K562 (cell line): Measurements from ENCODE around the gene CKM. TPM values are rescaled to one million over a fixed set of nuclear protein-coding genes. Genes with fewer than 3 reads are reported as not detected.
A peak's percentile ranks its signal among the peaks of the same experiment; 100 is the strongest.

Source experiments
- CC2D1A ChIP-seq: fragments of 450-650 bp; IDR thresholded peaks from 2 replicates; pipeline ENCODE4 v1.6.1; 2017; ENCODE audit warnings: mild to moderate bottlenecking
- DLX4 ChIP-seq: fragments of 250-450 bp; sonication (Bioruptor Pico); IDR thresholded peaks from 2 replicates; pipeline ENCODE4 v1.6.1; 2021; ENCODE audit warnings: mild to moderate bottlenecking
- FOXA3 ChIP-seq, 2 experiments: fragments of 450-650 bp in 1 of 2; sonication (generic) in 1 of 2; formaldehyde crosslinking; IDR thresholded peaks in 1 of 2; conservative IDR thresholded peaks in 1 of 2; 2 replicates each; pipeline versions ENCODE4 v1.4.0 to v1.8.0; 2020 to 2022; ENCODE audit warnings: mild to moderate bottlenecking in 2 of 2, missing genetic modification reagents in 1 of 2
- SMARCA4 ChIP-seq: fragments of 450-650 bp; IDR thresholded peaks from 2 replicates; pipeline ENCODE4 v1.6.1; 2016
- TEAD4 ChIP-seq, 2 experiments: sonication (generic) in 1 of 2; formaldehyde crosslinking in 1 of 2; IDR thresholded peaks; 2 replicates each; pipeline versions ENCODE4 v1.6.1 to v1.8.0; 2012 to 2022; ENCODE audit warnings: borderline replicate concordance in 1 of 2, inconsistent platforms in 1 of 2, low read length in 1 of 2, mild to moderate bottlenecking in 1 of 2, missing genetic modification reagents in 1 of 2
- TOE1 ChIP-seq, 2 experiments: fragments of 450-650 bp in 1 of 2; sonication (generic) in 1 of 2; formaldehyde crosslinking in 1 of 2; IDR thresholded peaks; 2 replicates each; pipeline versions ENCODE4 v1.7.1 to v1.8.0; 2016 to 2022; ENCODE audit warnings: borderline replicate concordance in 2 of 2, mild to moderate bottlenecking in 2 of 2, antibody characterized with exemption in 1 of 2, inconsistent platforms in 1 of 2, low read depth in 1 of 2, missing genetic modification reagents in 1 of 2, moderate library complexity in 1 of 2
- XRCC5 ChIP-seq: fragments of 200-400 bp; formaldehyde crosslinking; IDR thresholded peaks from 2 replicates; pipeline ENCODE4 v1.6.1; 2017; ENCODE audit warnings: low read depth, mild to moderate bottlenecking, low read length
- ZBTB40 ChIP-seq, 2 experiments: fragments of 450-650 bp in 1 of 2; sonication (generic) in 1 of 2; formaldehyde crosslinking in 1 of 2; IDR thresholded peaks; 2 replicates each; pipeline versions ENCODE4 v1.7.1 to v1.9.0; 2016 to 2022; ENCODE audit warnings: inconsistent platforms in 1 of 2, mild to moderate bottlenecking in 1 of 2, missing genetic modification reagents in 1 of 2
- polyA plus RNA-seq, 8 experiments: library from polyadenylated mRNA; depleted of rRNA in 4 of 8; stranded (reverse) in 5 of 8; unstranded in 3 of 8; fragments of >200 nt; fragmentation: Nextera tagmentation in 2 of 8; fragmentation: Illumina TruSeq in 1 of 8; extraction: Ambion mirVana in 2 of 8; extraction: Trizol in 1 of 8; gene quantifications; 2 replicates each; pipeline versions ENCODE4 v1.2.1 to v1.2.3, GENCODE V29; 2011 to 2014; ENCODE audit warnings: inconsistent platforms in 1 of 8, missing spikeins in 1 of 8
- total RNA-seq, 7 experiments: library from RNA; depleted of rRNA in 6 of 7; stranded (reverse); fragments of >200 nt in 6 of 7; fragmentation: Illumina TruSeq in 2 of 7; extraction: Trizol in 2 of 7; gene quantifications; 2 replicates each; pipeline versions ENCODE4 v1.2.1 to v1.2.3, GENCODE V29; 2011 to 2021; ENCODE audit warnings: low replicate concordance in 1 of 7
- TF ChIP-seq, protein P1 (sequence below), 2 experiments: fragments of 150-350 bp in 1 of 2; IDR thresholded peaks; 2 replicates each; pipeline ENCODE4 v1.6.1; 2012 to 2016; ENCODE audit warnings: low read depth in 2 of 2, low read length in 2 of 2, mild to moderate bottlenecking in 1 of 2, moderate library complexity in 1 of 2

CKM gene
- total and polyA plus RNA-seq, 9 of the 15 experiments (the other 6 are each of a cell fraction or from before 2014, with no cell fraction given), result 0.06 to 0.17 (median 0.09) TPM; not detected in 4

GRCh38 chr19:45370410-45371204 is 47.9 kb upstream of the CKM start, which contains the start of gene ERCC2 (continued):
- TF ChIP-seq ZBTB40 (IDR thresholded peaks at IDR 0.05) (peak; percentile 50), ZBTB40 (CRISPR knock-in tag; IDR thresholded peaks at IDR 0.05) (no peak), FOXA3 (CRISPR knock-in tag; conservative IDR thresholded peaks at IDR 0.05 in 1 of 2, IDR thresholded peaks at IDR 0.05 in 1 of 2) (no peak), SMARCA4 (peak; percentile 64), TOE1 (IDR thresholded peaks at IDR 0.05; ENCODE audit: borderline replicate concordance) (peak; percentile 69; the same call in 1 of the 2 replicates), TOE1 (CRISPR knock-in tag; IDR thresholded peaks at IDR 0.05; ENCODE audit: borderline replicate concordance, low read depth) (no peak), CC2D1A (peak; percentile 57; the same call in 1 of the 2 replicates), XRCC5 (no peak), TEAD4 (IDR thresholded peaks at IDR 0.05; ENCODE audit: low read length) (no peak), TEAD4 (CRISPR knock-in tag; IDR thresholded peaks at IDR 0.05; ENCODE audit: borderline replicate concordance) (no peak), DLX4 (CRISPR knock-in tag) (no peak)
- TF ChIP-seq, protein P1, sequence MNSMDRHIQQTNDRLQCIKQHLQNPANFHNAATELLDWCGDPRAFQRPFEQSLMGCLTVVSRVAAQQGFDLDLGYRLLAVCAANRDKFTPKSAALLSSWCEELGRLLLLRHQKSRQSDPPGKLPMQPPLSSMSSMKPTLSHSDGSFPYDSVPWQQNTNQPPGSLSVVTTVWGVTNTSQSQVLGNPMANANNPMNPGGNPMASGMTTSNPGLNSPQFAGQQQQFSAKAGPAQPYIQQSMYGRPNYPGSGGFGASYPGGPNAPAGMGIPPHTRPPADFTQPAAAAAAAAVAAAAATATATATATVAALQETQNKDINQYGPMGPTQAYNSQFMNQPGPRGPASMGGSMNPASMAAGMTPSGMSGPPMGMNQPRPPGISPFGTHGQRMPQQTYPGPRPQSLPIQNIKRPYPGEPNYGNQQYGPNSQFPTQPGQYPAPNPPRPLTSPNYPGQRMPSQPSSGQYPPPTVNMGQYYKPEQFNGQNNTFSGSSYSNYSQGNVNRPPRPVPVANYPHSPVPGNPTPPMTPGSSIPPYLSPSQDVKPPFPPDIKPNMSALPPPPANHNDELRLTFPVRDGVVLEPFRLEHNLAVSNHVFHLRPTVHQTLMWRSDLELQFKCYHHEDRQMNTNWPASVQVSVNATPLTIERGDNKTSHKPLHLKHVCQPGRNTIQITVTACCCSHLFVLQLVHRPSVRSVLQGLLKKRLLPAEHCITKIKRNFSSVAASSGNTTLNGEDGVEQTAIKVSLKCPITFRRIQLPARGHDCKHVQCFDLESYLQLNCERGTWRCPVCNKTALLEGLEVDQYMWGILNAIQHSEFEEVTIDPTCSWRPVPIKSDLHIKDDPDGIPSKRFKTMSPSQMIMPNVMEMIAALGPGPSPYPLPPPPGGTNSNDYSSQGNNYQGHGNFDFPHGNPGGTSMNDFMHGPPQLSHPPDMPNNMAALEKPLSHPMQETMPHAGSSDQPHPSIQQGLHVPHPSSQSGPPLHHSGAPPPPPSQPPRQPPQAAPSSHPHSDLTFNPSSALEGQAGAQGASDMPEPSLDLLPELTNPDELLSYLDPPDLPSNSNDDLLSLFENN (IDR thresholded peaks at IDR 0.05; ENCODE audit: low read depth in 2 of 2, low read length in 2 of 2), result no peak; a peak in 1 of 4 replicates
